WERI-Rb-1 (cell line): ENCODE data around the gene TMPRSS9.

Source experiments
- DNase-seq: peaks from one replicate; pipeline ENCODE4 v3.0.0-alpha.2; 2020
- H3K27ac ChIP-seq: fragments of 250-450 bp; sonication (Bioruptor Pico); 2 replicates; pipeline ENCODE4 v1.5.1; 2020; ENCODE audit warnings: mild to moderate bottlenecking, moderate library complexity
- H3K27me3 ChIP-seq: fragments of 250-450 bp; sonication (Bioruptor Pico); 2 replicates; pipeline ENCODE4 v1.5.1; 2021; ENCODE audit warnings: mild to moderate bottlenecking, low read depth, moderate library complexity; ENCODE audit not compliant: insufficient read depth, severe bottlenecking
- H3K36me3 ChIP-seq: fragments of 250-450 bp; sonication (Bioruptor Pico); 2 replicates; pipeline ENCODE4 v1.5.1; 2020; ENCODE audit warnings: mild to moderate bottlenecking, moderate library complexity
- H3K4me3 ChIP-seq: 2 replicates; pipeline ENCODE4 v1.5.1; 2011; ENCODE audit warnings: low read depth, mild to moderate bottlenecking, control low read depth, low read length
- H3K9me3 ChIP-seq: fragments of 250-450 bp; sonication (Bioruptor Pico); 2 replicates; pipeline ENCODE4 v1.5.1; 2021; ENCODE audit warnings: mild to moderate bottlenecking, moderate library complexity; ENCODE audit not compliant: severe bottlenecking
- CTCF ChIP-seq: IDR thresholded peaks from 2 replicates; pipeline ENCODE4 v1.5.1; 2011; ENCODE audit warnings: low read depth, mild to moderate bottlenecking, control low read depth, inconsistent platforms, low read length

TMPRSS9 gene

GRCh38 chr19:2424686-2425621 lies 64.9 kb downstream of the TMPRSS9 start:
- Histone ChIP-seq H3K36me3 (peaks cover 27% of the 10 kb centered on the region), H3K27me3 (no peaks in the 10 kb centered on the region), H3K27ac (no peak overlapping the region), H3K4me3 (no peak overlapping the region), H3K9me3 (no peaks in the 10 kb centered on the region)
- TF ChIP-seq CTCF: no peak
- no peak for DNase-seq

- Histone ChIP-seq H3K36me3 (peaks cover 37% of the 10 kb centered on the region), H3K27me3 (no peaks in the 10 kb centered on the region), H3K27ac (no peak overlapping the region), H3K4me3 (peak overlapping the region; percentile 70), H3K9me3 (no peaks in the 10 kb centered on the region)
- DNase-seq: no peak
- TF ChIP-seq CTCF: no peak
Measured at GRCh38 chr19:2425622-2426581, 65.8 kb downstream of the TMPRSS9 start.

GRCh38 chr19:2426611-2427428 lies 66.8 kb downstream of the TMPRSS9 start:
- Histone ChIP-seq H3K27ac (peak overlapping the region; percentile 95), H3K9me3 (no peaks in the 10 kb centered on the region), H3K4me3 (peak overlapping the region; percentile 70), H3K36me3 (peaks cover 46% of the 10 kb centered on the region), H3K27me3 (no peaks in the 10 kb centered on the region)
- no peak for TF ChIP-seq CTCF
- DNase-seq: peak; percentile 67

- Histone ChIP-seq H3K27me3 (no peaks in the 10 kb centered on the region), H3K36me3 (peaks cover 49% of the 10 kb centered on the region), H3K4me3 (peak within 1 kb of the TSS; percentile 70), H3K27ac (peak within 1 kb of the TSS; percentile 95), H3K9me3 (no peaks in the 10 kb centered on the region)
- DNase-seq: peak; percentile 96
- no peak for TF ChIP-seq CTCF
Measured at GRCh38 chr19:2427429-2428320, 67.6 kb downstream of the TMPRSS9 start, which contains the start of gene TIMM13. Gene TIMM13 (minus strand): TSS chr19:2427586. CDS start chr19:2427533, 53 bp downstream.
